ENCODE measurements around the gene XK.

DNA sequence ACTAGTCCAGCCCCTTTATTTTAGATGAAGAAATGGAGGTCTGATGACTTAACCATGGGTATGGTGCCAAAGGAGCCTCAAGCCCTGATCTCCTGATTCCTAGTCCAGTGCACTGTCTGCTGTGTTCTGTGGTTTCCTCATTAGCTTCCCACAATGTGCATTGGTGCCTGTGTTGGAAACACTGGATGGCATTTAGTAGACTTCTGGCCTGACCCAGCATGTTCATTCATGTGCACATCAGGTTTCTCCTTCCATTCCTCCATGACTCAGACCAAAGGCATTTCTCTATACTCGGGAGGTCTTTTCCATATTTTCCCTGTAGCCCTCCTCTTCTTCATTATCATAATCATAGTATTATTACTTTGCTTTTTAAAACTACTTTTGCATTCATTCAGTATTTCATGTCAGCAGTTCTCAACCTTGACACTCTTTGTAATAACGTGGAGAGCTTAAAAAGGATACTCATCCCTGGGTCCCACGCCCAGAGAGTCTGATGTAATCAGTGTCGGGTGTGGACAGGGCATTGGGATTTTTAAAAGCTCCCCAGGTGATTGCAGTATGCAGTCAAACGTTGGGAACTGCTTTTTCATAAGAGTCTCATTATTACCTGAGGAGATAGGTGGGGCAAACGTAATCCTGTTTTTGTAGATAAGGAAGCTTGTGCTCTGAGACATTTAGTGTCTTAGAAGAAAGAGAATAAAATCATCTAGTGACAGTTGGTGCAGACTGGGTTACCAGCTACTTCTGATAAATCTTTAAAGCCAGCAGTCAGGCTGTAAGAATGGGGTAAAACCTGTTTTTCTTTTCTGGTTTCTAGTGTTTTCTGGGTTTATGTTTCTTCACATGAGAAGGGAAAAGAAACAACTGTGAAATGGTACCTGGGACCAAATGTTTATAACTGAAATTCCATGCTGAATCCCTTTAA, 40.9 kb upstream of the XK start:
- TF ChIP-seq, protein P1, sequence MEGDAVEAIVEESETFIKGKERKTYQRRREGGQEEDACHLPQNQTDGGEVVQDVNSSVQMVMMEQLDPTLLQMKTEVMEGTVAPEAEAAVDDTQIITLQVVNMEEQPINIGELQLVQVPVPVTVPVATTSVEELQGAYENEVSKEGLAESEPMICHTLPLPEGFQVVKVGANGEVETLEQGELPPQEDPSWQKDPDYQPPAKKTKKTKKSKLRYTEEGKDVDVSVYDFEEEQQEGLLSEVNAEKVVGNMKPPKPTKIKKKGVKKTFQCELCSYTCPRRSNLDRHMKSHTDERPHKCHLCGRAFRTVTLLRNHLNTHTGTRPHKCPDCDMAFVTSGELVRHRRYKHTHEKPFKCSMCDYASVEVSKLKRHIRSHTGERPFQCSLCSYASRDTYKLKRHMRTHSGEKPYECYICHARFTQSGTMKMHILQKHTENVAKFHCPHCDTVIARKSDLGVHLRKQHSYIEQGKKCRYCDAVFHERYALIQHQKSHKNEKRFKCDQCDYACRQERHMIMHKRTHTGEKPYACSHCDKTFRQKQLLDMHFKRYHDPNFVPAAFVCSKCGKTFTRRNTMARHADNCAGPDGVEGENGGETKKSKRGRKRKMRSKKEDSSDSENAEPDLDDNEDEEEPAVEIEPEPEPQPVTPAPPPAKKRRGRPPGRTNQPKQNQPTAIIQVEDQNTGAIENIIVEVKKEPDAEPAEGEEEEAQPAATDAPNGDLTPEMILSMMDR (IDR thresholded peaks at IDR 0.05), result no peak
- TF ChIP-seq EP300 (IDR thresholded peaks at IDR 0.05) (no peak), POLR2AphosphoS5 (IDR thresholded peaks at IDR 0.05) (no peak), POLR2A (IDR thresholded peaks at IDR 0.05) (no peak)

Data from stomach (tissue), 4 donors.